Body of pancreas (tissue), 4 donors: Measurements from ENCODE around the gene NFYB. TPM values are rescaled to one million over a fixed set of nuclear protein-coding genes. Genes with fewer than 3 reads are reported as not detected.

Experiments used
- ATAC-seq: fragments of 150-250 bp; one replicate; pipeline ENCODE4 v1.9.1; 2016
- DNase-seq, 4 donors: peaks; one replicate each; pipeline ENCODE4 v3.0.0-alpha.2; 2019
- H3K27ac ChIP-seq, 4 donors: fragments of 200-600 bp; sonication (generic); 1 replicate in 3 of 4; 2 replicates in 1 of 4; pipeline versions ENCODE4 v1.5.1 to v1.6.1; 2016 to 2019; ENCODE audit warnings: mild to moderate bottlenecking in 1 of 4, mixed read lengths in 1 of 4, moderate library complexity in 1 of 4
- H3K27me3 ChIP-seq, 2 donors: fragments of 200-600 bp; sonication (generic); one replicate each; pipeline ENCODE4 v1.6.0; 2016; ENCODE audit warnings: mild to moderate bottlenecking in 1 of 2
- H3K36me3 ChIP-seq, 2 donors: fragments of 200-600 bp; sonication (generic); replicated peaks in 1 of 2; 2 replicates each; pipeline ENCODE4 v1.5.1; 2016; ENCODE audit warnings: low read depth in 2 of 2; ENCODE audit not compliant: insufficient read depth in 1 of 2
- H3K4me1 ChIP-seq: fragments of 200-600 bp; sonication (generic); one replicate; pipeline ENCODE4 v1.6.0; 2016
- H3K4me3 ChIP-seq, 2 donors: fragments of 200-600 bp; sonication (generic); 1 replicate in 1 of 2; 2 replicates in 1 of 2; pipeline ENCODE4 v1.5.1; 2016 to 2019
- H3K9me3 ChIP-seq, 3 donors: fragments of 200-600 bp; sonication (generic); 1 replicate in 2 of 3; 2 replicates in 1 of 3; pipeline ENCODE4 v1.5.1; 2016
- POLR2A ChIP-seq, 3 donors: fragments of 450-650 bp; IDR thresholded peaks; one replicate each; pipeline ENCODE4 v1.6.1; 2016; ENCODE audit warnings: antibody characterized with exemption in 3 of 3, mild to moderate bottlenecking in 2 of 3
- WGBS, 2 donors: methylation state at CpG; one replicate each; pipeline ENCODE4 v1.1.5; 2017; 5-methylcytosine and 5-hydroxymethylcytosine counted together
- intact Hi-C: fragments of 100-400 bp; cut with DNase I; formaldehyde crosslinking; loops from one replicate; pipeline ENCODE4 v1.15.1; 2023
- small RNA-seq: library from RNA; depleted of rRNA; stranded (forward); fragments of <200 nt; gene quantifications from one replicate; pipeline ENCODE3, GENCODE V24; 2016
- total RNA-seq, 2 donors: library from RNA; depleted of rRNA; stranded (reverse); fragments of >200 nt; gene quantifications; one replicate each; pipeline ENCODE4 v1.1.0, GENCODE V29; 2016
- TF ChIP-seq, protein P1 (sequence below), 7 experiments: fragments of 450-650 bp in 4 of 7; fragments of 200-600 bp in 3 of 7; sonication (generic) in 3 of 7; IDR thresholded peaks; one replicate each; pipeline ENCODE4 v1.5.1; 2016 to 2019; ENCODE audit warnings: antibody characterized with exemption in 7 of 7

The NFYB gene
- total RNA-seq, 2 donors from 2014 or later: 15.2 to 15.6 TPM

GRCh38 chr12:104079024-104079423 lies 59.0 kb downstream of the NFYB start:
- peaks cover 0 to 11% of the 10 kb centered on the region in 2 donors for H3K36me3 ChIP-seq
- TF ChIP-seq, protein P1, sequence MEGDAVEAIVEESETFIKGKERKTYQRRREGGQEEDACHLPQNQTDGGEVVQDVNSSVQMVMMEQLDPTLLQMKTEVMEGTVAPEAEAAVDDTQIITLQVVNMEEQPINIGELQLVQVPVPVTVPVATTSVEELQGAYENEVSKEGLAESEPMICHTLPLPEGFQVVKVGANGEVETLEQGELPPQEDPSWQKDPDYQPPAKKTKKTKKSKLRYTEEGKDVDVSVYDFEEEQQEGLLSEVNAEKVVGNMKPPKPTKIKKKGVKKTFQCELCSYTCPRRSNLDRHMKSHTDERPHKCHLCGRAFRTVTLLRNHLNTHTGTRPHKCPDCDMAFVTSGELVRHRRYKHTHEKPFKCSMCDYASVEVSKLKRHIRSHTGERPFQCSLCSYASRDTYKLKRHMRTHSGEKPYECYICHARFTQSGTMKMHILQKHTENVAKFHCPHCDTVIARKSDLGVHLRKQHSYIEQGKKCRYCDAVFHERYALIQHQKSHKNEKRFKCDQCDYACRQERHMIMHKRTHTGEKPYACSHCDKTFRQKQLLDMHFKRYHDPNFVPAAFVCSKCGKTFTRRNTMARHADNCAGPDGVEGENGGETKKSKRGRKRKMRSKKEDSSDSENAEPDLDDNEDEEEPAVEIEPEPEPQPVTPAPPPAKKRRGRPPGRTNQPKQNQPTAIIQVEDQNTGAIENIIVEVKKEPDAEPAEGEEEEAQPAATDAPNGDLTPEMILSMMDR (IDR thresholded peaks at IDR 0.05): no peak
- no peak for TF ChIP-seq POLR2A (IDR thresholded peaks at IDR 0.05)
- intact Hi-C loops: no loop called here
- ATAC-seq (no peak), DNase-seq (no peak)
- WGBS, 2 donors: 60 to 62% methylated on average over 1 of the region's 1 CpG
- H3K27ac ChIP-seq: no peak overlapping the region
- H3K27me3 ChIP-seq: no peaks in the 10 kb centered on the region
- H3K4me1 ChIP-seq: peaks cover 5% of the 10 kb centered on the region
- H3K9me3 ChIP-seq: peaks cover 0 to 4% (median 0%) of the 10 kb centered on the region in 3 donors
- no peak overlapping the region for H3K4me3 ChIP-seq

- Histone ChIP-seq H3K27ac (no peak overlapping the region), H3K9me3 (no peaks in the 10 kb centered on the region), H3K36me3 (peaks cover 0 to 5% of the 10 kb centered on the region in 2 donors), H3K4me1 (peaks cover 2% of the 10 kb centered on the region), H3K4me3 (no peak overlapping the region), H3K27me3 (no peaks in the 10 kb centered on the region)
- no peak for TF ChIP-seq POLR2A (IDR thresholded peaks at IDR 0.05)
- TF ChIP-seq, protein P1 (IDR thresholded peaks at IDR 0.05): no peak
- no peak for ATAC-seq
- intact Hi-C loops: no loop called here
- DNase-seq: no peak
- WGBS, 2 donors: 93 to 96% methylated on average over 1 of the region's 1 CpG
Observed at GRCh38 chr12:104073699-104074098, 64.3 kb downstream of the NFYB start.

GRCh38 chr12:104072099-104072498 lies 65.9 kb downstream of the NFYB start:
- H3K4me3 ChIP-seq: no peak overlapping the region
- 95 to 98% methylated on average over 2 of the region's 2 CpGs for WGBS, 2 donors
- H3K27me3 ChIP-seq: no peaks in the 10 kb centered on the region
- H3K4me1 ChIP-seq: no peaks in the 10 kb centered on the region
- peaks cover 0 to 5% of the 10 kb centered on the region in 2 donors for H3K36me3 ChIP-seq
- no peak for TF ChIP-seq POLR2A (IDR thresholded peaks at IDR 0.05)
- TF ChIP-seq, protein P1 (IDR thresholded peaks at IDR 0.05): no peak
- no peak overlapping the region for H3K27ac ChIP-seq
- intact Hi-C loops: no loop called here
- no peak for ATAC-seq
- no peak for DNase-seq
- no peaks in the 10 kb centered on the region for H3K9me3 ChIP-seq

Small RNAs within 50 kb of the gene (small RNA-seq; reads per million reads assigned to genes)
- gene RNA5SP370: not detected

Other genes with a start within 250 kb of the NFYB start
- 100 to 1,000 TPM; 216 to 628 TPM for gene HSP90B1, start 207.8 kb downstream of the NFYB start, total RNA-seq
- 10 to 100 TPM; 13.2 to 17.5 TPM for gene TDG, start 172.3 kb downstream of the NFYB start, total RNA-seq
- 1 to 10 TPM in 1 of 2 donors, under 1 TPM in 1; 0.99 to 6.0 TPM for gene GLT8D2, start 88.0 kb downstream of the NFYB start, total RNA-seq
- gene HCFC2, start 73.7 kb downstream of the NFYB start, total RNA-seq: 10 to 100 TPM; 14.5 to 15.8 TPM
- gene TXNRD1, start 77.6 kb upstream of the NFYB start, total RNA-seq: 10 to 100 TPM; 35.9 to 36.6 TPM
- gene EID3, start 165.5 kb upstream of the NFYB start, total RNA-seq: 1 to 10 TPM; 2.9 to 4.6 TPM